Glomerular visceral epithelial cell (primary cell): ENCODE results near the gene WDTC1.

Experiments
- DNase-seq: peaks from one replicate; pipeline ENCODE4 v3.0.0-alpha.2; 2016; ENCODE audit errors: extremely low spot score

WDTC1 gene

DNA sequence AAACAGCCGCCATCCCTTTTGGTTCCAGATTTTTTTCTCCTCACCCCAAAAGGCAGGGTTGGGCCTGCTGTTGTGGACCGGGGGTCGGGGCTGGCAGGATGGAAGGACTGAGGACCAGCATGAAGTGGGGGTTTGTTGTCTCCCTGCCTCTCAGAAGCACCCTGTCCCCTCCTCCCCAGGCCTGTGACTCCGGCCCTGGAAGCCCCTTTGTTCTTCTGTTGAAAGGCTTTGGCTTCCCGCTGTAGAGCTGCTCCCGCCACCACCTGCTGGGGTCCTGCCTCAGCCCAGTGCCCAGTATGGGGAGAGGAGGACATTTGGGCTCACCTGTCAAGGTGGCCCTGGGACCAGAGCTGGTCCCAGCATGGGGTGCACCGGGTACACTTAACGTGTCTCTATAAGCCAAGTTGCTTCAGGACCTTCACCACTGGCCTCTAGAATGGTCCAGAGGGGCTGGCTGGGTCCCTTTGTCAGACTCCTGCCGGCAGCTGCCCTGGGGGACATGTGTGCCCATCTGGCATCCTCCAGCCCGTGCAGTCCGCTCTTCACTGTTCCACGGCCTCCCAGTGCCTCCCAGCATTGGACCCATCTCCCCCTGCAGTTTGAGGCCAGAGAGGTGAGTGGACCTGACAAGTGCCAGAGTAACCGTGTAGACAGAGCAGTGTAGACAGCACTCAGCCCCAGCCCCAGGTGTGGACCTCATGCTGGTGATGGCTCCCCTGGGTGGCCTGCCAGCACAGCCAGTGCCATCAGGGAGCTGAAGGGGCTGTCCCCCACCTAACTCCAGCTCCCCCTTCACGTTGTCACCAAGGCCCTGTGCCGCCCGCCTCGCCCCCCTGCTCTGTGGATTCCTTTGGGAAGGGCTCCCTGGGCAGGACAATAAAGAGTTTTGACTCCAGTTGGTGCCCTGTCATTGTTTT is 101.3 kb downstream of the WDTC1 start:
- DNase-seq: no peak

DNA sequence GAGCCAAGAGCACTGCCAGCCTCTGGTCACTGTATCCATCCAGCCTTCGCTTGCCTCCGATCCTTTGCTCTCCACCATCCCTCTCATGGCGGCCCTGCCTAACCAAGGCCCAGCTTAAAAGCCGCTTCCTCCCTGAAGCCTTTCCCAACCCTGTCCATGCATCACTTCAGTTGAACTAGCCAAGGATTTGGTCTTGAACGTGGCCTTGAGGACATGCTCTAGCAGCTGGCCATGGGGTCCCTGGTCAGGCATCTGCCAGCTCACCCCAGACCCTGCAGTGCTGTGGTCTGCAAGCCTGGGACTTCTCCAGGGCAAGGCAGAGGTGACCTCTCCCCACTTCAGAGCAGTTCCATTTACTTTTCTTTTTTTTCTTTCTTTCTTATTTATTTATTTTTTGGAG is 102.3 kb downstream of the WDTC1 start:
- DNase-seq: no peak

DNA sequence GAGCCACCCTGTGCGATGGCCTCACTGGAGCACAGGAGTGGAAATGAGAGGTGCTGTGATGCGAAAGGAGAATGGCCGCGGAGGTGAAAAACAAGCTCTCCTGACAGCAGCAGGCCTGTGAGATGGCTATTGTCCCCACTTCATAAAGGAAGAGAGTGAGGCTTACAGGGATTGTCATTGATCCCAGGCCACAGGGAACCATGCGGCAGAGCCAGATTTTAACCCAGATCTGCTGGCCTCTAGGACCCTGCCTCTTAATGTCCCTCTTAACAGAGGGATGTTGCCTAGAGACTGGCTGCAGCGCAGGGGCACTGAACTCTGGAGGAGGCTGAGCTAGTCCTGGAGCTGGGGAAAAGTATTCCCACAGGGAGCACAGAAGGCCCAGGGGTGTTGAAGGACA is 104.3 kb downstream of the WDTC1 start:
- no peak for DNase-seq

DNA sequence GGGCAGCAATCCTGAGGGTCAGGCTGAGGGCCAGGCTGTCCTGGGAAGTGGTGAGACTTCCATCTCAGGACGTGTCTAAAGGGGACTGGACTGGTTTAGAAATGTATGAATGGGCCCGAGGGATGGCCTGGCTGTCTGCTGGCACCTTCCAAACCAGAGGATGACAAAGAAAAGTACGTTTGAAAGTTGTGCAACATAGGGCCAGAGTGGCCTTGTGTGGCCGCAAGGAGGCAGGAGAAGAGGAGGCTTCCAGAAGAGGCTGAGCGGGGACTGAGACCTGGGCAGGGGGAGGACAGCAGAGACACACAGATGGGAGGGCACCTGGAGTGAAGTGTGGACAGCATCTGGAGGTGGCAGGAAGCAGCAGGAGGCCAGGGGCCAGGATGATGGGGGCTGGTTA is 104.8 kb downstream of the WDTC1 start:
- DNase-seq: no peak

DNA sequence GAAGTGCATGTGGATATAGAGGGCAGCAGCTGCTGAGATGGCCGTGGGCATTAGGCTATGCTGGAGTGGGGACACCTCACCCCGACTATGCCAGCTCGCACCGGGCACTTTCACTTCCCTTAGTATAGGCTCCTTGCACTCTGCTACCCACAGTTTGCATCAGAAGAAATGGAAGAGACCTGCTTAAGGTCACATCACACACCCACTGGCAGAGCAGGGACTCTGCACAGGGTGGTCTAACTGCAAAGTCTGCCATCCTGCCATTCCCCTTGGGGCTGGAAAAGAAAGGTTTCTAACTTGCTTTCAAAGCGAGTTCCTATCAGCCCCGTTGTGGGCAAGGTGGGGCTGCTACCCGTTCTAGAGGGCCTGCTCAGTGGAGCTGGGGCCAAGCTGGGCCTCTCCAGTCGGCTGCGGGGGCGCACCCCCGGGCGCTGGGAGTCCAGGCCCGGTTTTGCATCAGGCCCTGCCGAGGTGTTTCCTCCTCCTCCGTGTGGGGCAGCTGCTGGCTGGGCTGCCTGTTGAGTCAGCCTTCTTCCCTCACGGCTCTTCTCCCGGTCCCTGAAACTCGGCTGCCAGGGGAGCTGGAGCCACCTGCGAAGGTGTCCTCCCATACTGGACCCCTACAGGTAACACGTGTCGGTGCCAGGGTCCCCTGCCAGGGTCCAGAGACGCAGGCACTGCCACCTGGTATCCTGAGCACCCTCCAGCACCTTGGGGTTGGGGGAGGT is 107.3 kb downstream of the WDTC1 start, which contains the start of gene SYTL1:
Gene SYTL1, plus strand, starts transcription at position 498 of the 728 bp plus-strand sequence. CDS start 3,313 bp downstream, outside the sequence.
- DNase-seq: peak; percentile 82

DNA sequence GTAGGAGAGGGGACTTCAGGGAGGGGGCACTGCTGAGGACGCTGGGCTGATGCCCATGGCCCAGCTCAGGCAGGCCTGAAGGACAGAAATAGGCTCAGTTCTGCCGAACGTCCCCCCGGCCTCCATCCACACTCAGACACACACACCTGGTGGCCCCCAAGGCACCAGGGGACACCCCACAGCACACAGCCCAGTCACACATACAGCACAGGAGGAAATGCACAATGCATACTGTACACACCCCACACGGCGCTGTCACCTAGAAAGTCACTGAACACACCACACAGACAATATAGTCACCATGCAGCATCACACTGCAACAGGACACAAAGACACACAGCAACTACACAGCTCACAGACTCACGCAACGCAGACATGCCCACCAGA is 108.0 kb downstream of the WDTC1 start:
- DNase-seq: no peak

DNA sequence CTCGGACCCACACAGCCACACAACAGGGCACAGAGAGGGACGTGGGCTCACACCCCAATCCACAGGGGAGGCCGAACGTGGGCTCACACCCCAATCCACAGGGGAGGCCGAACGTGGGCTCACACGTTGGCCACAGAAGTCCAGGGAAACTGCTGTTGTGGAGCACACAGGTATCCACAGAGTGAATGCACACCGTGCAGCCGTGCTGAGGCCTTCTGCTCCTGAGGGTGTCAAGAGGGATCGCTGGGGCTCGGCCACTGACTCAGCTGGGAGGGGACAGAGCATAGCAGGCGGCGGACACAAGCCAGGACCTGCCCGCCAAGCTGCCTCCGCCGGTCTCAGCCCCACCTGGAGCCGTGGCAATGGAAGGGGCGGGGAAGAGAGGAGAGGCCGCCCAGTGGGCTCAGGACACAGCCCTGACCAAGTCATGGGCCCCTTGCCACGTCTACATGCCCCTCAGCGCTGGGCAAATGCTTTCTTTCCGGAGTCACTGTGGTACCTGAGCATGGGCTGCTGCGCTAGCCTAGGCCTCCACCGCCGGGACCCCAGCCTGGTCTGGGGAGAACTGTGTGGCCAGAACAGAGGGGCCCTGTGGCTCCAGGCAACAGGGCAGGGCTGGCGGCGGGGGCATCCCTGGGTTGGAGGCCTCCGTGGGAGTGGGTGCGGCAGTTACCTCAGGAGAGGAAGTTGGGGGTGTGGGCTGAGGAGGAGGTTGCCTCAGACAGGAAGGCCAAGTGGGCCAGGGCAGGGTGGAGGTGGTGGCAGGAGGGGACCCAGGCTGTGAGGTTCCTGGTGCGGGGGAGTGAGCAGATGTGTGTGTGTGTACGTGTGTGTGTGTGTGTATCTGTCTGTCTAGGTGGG is 108.6 kb downstream of the WDTC1 start:
- no peak for DNase-seq

DNA sequence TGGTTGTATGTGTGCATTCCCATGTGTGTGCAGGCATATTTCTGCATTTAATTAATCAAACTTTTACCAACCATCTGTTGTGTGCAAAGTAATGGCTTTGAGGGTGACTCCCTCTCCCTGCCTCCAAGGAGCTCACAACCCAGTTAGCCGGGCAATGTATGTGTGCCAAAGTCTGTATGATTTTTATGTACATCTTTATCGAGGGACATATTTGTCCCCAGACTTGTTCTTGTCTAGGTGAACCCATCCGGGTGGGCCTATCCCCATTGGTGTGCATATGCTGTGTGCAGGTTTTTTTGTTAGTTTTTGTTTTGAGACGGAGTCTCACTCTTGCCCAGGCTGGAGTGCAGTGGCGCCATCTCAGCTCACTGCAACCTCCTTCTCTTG is 109.2 kb downstream of the WDTC1 start:
- no peak for DNase-seq

DNA sequence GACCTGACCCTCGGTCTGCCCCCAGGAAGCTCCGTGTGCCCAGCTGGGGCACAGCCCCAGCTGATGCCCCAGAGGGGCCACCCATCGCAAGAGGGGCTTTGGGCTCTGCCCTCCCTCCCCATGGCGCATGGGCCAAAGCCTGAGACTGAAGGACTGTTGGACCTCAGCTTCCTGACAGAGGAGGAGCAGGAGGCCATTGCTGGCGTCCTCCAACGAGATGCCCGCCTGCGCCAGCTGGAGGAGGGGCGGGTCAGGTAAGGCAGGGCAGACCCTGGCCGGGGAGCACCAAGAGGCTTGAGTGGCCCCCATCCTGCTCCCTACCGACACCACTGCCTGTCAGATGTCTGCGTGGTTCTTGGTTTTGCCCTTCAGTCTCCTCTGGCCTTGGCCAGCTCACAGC is 110.8 kb downstream of the WDTC1 start:
- no peak for DNase-seq

DNA sequence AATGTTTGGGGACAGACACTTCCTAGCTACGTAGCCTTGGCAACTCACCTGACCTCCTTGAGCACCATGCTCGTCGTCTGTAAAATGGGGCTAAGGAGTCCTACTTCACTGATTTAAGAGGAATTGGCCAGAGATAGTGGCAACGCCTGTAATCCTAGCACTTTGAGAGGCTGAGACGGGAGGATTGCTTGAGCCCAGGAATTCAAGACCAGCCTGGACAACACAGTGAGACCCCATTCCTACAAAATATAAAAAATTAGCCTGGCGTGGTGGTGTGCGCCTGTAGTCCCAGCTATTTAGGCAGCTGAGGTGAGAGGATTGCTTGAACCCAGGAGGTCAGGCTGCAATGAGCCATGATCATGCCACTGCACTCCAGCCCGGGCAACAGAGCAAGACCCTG is 111.9 kb downstream of the WDTC1 start:
- DNase-seq: no peak

DNA sequence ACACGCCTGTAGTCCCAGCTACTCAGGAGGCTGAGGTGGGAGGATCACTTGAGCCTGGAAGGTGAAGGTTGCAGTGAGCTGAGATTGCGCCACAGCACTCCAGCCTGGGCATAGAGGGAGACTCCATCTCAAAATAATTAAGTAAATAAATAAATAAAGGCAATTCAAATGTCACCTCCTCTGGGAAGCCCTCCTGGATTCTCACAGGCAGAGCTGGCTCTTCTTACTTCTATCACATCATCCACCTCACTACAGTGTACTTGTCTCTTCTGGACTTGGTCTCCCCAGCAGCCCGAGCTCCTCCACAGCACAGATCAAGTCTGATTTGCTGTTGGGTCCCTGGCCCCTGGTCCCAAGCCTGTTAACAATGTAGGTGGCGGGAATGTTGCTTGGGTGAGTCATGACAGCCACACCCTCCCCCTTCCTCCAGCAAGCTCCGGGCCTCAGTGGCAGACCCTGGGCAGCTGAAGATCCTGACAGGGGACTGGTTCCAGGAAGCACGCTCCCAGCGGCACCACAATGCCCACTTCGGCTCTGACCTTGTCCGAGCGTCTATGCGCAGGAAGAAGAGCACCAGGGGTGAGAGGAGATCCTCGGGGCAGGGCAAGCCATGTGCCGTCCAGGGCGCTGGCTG is 112.7 kb downstream of the WDTC1 start:
- DNase-seq: no peak

DNA sequence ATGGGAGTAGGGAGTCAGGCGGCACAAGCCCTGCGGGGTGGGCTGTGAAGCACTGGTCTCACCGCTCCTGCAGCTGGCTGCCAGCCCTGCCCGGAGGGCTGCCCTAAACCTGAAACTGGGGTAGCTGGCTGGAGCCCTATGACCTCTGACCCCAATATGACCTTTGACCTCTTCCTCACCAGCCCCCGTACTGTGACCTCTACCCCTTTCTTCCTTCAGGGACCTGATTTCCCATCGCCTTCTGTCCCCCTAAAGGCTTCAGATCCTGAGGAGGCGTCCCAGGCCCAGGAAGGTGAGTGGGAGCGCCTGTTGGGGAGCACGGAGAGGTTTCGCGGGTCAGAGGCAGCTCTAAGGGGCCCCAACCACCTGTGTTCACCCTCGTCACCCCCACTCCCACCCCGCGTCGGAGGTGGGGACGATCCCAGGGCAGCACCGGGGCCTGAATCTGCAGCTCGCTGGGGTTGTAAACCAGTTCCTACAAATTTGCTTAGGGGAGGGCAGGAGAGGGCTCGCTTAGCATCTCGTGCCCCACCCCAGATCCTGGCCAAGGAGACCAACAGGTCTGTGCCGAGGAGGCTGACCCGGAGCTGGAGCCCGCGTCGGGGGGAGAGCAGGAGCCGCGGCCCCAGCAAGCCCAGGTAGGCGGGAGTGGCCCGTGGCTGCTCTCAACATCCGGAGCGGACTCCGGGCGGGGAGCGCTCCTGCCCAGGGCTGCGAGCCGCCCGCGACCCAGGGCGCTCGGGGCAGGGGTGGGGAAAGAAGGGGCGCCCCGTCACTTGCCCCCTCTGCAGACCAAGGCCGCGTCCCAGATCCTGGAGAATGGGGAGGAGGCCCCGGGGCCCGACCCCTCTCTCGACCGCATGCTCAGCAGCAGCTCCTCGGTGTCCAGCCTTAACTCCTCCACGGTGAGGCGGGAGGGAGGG is 114.7 kb downstream of the WDTC1 start:
- peak; percentile 73 for DNase-seq

DNA sequence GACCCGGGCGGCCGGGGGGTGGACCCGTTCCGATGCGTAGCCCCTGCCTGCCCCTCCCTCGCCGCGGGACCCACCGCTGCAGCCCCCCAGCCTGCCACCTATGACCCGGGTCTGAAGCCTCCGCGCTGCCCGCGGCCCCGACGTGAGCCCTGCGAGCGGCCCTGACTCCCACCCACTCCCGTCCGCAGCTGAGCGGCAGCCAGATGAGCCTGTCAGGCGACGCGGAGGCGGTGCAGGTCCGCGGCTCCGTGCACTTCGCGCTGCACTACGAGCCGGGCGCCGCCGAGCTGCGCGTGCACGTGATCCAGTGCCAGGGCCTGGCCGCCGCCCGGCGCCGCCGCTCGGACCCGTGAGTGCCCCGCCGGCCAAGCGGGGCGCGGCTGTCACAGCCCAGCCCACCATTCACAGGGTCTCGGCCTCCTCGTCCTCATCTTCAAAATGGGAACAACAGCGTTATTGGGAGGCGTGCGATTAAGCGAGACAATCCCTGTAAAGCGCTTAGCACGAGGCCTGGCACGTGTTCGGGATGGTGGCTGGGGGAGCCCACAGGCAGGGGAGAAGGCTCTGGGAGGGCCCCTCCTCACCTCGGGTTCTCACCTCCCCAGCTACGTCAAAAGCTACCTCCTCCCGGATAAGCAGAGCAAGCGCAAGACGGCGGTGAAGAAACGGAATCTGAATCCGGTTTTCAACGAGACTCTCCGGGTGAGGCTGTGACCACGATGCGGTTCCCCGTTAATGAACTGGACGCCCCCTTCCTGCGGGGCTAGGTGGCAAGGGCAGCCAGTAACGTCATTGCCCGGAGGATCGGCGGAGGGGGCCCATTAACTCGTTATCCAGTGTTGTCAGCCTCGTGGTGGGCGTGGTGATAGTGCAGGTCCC is 115.6 kb downstream of the WDTC1 start:
- no peak for DNase-seq

DNA sequence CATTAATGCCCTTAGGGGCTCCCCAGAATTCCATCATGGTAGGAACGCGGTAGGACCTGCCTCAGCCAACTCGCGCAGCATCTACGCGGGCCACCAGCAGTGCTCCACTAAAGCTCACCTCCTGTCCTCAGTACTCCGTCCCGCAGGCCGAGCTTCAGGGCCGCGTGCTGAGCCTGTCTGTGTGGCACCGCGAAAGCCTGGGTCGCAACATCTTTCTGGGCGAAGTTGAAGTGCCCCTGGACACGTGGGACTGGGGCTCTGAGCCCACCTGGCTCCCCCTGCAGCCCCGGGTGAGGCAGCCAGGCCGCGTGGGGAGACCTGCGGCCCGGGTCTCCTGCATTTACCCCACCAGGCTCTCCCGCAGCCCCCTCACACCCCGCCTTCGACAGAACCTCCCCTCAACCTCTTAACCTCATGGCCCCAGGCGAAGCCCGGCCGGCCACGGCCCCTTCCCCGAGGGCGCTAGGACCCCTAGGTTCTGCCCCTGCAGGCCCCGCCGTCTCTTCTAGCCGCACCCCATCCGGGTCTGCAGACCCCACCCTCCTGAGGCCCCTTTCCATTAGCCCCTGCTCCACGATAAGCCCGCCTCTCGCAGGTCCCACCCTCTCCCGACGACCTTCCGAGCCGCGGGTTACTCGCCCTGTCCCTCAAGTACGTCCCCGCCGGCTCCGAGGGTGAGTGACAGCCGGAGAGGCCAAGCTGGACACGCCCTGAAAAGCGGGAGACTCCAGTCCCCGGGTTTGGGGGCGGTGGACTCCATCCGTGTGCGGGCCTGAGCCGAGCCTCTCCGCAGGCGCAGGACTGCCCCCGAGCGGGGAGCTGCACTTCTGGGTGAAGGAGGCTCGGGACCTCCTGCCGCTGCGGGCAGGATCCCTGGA is 116.5 kb downstream of the WDTC1 start:
- DNase-seq: no peak

DNA sequence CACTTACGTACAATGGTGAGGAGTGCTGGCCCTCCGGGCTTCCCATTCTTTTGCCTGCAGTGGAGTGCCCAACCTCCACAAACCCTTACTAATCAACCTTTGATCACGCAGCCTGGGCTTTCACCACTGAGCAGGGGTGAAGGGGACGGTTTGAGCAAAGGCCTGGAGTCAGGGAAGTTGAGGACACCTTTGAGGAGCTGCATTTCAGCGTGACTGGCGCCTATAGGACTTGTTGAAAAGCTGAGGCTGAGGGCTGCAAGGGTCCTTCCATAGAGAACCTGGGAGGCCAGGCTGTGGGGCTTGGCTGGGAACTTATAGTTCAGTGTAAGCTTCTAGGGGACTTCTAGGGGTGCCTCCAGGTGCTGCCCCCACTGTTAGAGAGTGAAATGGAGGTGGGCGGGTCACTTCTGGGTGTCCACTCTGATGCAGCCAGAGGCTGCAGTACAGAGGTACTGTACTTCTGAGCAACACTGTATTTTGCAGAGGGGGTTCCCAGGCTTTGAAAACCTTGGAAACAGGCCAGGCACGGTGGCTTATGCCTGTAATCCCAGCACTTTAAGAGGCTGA is 117.2 kb downstream of the WDTC1 start:
- no peak for DNase-seq

DNA sequence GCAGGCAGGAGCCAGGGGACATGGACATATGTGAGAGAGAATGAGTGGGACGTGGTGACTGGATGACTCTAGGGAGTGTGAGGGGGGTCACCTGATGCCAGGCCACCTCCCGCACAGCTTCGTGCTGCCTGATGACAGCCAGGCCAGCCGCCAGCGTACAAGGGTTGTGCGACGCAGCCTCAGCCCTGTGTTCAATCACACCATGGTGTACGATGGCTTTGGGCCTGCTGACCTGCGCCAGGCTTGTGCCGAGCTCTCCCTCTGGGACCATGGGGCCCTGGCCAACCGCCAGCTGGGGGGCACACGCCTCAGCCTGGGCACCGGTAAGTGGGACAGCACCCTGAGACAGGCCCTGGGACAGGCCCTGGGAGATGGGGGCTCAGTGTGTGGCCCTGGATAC is 118.7 kb downstream of the WDTC1 start:
- DNase-seq: no peak

DNA sequence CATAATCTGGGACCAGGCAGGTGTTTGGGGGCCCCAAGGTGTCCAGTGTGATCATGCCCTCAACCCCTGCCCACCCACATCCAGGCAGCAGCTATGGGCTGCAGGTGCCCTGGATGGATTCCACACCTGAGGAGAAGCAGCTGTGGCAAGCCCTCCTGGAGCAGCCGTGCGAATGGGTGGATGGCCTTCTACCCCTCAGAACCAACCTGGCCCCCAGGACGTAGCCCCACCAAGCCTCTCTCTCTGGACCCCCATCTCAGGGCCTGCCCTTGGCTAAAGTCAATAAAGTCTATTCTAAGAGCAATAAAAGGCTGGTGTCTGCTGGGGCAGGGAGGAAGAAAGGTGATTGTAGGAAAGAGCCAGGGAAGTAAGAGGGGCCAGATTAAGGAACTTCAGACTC is 119.2 kb downstream of the WDTC1 start:
- no peak for DNase-seq

DNA sequence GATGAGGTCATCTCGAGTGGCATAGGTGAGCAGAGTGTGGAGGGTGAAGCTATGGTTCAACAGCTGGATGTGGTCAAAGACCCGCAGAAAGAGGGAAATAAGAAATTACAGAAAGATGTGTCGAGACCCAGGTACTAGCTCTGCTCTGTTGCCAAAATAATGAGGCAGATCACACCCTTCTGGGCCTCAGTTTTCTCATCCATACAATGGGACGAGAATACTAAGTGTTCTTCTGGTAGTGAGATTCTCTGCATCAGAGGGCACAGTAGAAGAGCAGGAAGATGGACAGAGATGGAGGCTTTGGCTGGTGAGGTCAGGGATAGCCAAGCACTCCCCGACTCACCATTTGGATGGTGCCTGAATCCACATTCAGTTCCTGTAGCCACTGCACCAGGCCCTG is 121.3 kb downstream of the WDTC1 start:
- no peak for DNase-seq
